ENCODE measurements around the gene MARS1.

The MARS1 gene

DNA sequence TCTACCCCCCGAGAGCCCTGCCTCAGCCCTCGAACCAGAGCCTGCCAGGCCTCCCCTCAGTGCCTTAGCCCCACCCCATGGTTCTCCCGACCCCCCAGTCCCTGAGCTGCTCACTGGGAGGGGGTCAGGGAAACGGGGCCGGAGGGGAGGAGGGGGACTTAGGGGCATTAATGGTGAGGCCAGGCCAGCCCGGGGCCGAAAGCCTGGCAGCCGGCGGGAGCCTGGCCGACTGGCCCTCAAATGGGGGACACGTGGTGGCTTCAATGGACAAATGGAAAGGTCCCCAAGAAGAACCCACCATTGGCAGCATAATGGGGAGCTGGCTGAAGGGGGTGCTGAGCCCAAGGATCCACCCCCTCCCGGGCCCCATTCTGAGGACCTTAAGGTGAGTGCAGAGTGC lies 40.3 kb downstream of the MARS1 start:
- DNase-seq, result no peak

DNA sequence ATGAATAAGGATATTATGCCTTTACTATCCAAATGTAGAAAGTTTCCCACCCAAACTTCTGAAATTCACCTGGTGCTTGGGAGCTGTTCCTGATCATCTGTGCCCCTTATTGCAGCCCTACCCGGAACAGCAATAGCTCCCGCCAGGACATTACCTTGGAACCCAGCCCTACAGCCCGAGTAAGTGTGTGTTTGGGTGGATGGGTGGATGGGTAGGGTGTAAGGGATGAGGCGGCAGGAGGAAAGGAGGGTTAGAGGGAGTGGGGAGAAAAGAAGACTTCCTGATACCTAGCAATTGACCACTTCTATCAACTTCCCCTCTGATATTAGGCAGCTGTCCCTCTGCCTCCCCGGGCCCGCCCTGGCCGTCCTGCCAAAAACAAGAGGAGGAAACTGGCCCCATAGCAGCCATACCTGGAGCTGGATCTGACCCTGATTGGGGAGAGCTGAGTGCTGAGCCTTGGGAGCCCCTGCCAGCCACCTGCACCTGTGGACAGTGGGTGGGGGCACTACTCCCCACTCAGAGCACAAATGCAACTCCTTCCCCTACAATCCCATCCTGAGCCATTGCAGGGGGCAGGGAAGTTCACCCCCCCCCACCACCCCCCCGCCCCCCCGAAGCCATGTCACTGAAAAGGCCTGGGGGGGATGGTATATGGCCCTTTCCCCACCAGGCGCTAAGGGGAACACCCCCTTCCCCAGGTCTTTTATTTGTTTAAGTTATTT lies 41.1 kb downstream of the MARS1 start:
- no peak for DNase-seq

DNA sequence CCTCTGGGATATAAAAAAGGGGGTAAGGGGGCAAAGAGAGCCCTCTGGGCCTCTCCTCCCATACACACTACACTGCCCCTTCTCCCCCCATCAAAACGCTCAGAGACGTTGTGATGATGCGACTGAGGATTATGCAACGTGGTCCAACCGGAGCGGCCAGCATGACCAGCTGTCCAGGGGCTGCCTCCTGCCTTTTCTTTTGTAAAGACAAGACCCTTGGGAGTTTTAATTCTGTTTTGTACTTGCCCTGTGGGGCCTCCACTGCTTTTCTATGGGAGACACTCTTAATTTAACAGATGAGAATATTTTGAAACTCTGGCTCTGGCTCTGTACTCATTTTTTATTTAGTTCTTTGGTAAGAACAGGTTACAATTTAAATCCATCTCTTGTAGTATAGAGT lies 42.0 kb downstream of the MARS1 start:
- DNase-seq, result no peak

DNA sequence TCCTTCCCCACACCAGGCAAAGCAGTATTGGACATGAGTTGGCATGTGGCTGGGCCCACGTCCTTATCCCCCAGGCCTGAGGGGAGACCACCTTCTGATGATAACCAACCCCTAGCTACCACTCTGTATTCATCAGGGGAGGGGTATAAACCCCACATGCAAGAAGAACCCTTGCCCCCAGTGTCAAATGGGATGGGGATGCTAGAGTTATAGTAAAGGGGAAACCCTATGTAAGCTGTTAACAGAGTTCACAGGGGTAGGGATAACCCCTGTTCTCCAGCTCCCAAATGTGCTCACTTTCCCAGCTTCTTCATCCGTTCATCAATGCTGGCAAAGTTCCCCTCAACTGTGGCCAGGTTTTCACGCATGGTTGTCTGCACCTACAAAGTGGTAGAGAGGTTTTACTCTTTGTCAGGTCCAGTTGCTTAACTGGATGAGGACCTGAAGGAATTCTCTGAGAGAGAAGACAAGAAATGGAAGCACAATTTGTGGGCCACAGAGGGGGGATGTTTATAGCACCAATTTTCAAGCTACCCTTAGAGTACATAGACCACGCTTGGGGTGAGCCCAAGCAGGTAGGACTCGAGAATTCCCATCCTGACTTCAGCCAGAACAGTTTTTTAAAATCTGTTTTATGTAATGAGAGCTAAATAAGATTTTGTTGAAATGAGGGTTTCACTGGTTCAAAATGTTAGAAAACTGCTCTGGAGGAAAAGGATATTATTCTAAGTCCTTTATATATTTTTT lies 42.7 kb downstream of the MARS1 start:
- DNase-seq, result no peak

DNA sequence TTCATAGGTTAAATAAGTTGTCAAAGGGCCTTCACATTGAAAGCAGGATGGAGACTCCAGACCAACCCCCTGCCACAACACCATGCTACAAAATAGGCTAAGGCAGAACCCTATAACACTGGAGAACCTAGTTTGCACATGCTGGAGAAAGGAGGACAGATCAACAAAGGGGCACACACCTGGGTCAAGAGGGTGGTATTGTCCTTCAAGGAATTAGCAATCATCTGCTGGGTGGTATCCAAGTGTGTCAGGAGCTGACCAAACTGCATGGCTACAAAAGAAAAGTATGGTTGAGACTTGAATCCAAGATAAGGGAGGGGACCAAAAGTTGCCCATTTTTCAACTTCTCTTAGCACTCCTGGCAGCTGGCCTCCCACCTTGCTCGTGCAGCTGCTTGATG lies 44.0 kb downstream of the MARS1 start:
- DNase-seq, result no peak

DNA sequence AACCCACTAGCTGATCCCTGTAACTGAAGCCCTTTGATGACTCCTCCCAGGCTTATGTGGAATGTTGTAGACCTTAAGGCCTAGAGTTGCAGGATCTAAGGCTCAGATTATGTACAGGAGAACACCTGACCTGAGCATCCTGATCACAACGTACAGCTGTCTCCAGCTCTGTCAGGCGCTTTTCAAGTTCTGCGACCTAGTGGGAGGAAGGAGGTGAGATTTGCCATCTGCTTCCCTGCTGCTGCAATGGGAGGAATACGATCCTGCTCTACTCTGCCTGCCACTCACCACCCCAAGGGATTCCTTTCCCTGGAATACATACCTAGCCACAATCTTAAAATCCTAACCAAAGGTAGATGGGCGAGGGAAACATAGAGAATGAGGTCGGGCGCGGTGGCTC lies 45.2 kb downstream of the MARS1 start:
- DNase-seq, result no peak

DNA sequence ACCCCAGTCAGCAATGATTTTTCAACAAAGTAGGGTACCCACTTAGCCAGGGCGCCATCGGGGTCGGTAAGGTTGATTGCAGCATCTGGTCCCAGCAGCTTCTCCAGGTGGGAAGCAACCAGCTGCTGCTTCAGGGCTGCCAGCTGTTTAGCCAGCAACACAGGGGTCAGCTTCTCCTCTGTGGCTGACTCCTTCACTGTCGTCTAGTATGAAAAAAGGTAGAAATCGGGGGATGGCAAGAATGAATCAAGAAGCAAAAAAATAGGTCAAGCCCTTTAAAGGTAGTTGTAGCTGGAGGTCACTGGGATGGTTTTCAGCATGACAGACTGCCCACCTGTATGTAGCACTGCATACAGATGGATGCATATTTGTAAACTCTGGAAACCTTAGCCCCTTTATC lies 46.4 kb downstream of the MARS1 start:
- DNase-seq, result no peak

DNA sequence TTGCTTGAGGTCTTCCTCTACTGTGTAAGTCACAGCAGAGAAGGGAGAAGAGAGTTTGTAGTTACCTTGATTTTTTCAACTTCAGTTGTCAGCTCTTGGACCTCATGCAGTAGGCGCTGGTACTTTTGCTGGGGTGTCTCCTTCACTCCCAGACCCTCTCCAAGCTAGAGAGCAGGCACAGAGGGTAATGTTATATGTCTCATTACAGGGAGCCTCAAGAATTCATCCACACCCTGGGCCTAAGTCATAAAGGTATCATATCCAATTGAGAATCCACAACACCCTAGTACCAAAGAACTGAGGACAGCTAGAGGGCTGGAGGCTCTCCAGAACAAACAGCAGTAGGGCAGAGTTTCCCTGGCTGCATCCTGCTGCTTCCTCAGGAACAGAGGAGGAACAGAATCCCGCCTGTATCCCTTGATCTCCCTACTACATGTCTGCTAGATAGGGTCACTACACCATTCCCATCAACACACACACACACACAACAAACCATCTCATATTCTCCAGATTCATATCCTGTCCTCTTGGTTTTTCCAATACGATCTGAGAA lies 47.2 kb downstream of the MARS1 start:
- no peak for DNase-seq

DNA sequence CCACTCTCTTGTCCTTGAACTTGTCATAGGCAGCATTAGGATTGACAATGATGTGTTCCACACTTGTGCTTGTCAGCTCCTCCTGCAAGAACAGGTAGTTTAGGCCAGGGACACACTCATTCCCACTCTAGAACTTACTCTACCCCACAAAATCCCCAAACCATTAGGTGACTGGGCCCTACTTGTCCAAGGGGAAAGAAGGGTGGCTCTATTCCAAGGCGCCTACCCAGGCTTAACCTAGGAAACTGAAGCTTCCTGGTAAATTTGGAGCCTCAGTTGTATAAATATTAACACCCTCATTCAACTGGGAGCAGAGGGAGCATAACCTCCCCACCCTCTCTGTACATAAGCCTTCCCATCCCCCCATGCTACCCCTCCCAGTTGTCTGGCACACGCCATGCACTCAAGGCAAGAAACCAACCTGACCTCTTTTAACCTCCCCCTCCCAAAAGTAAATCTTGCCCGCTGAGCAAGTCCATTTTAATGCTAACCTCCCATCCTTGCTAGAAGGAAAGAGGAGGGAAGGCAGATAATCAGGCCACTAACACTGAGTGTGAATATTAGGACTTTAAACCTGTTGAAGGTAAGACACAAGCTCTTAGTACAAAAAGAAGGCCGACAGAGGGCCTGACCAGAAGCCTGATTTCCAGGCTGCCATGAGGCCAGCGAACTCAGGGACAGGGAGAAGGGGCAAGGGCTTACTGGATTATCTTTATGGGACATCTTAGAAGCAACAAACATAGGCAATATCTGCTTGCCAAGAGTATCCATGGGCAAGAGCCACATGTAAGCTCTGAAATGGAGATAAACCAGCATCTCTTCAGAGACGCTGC lies 48.1 kb downstream of the MARS1 start:
- DNase-seq, result no peak

DNA sequence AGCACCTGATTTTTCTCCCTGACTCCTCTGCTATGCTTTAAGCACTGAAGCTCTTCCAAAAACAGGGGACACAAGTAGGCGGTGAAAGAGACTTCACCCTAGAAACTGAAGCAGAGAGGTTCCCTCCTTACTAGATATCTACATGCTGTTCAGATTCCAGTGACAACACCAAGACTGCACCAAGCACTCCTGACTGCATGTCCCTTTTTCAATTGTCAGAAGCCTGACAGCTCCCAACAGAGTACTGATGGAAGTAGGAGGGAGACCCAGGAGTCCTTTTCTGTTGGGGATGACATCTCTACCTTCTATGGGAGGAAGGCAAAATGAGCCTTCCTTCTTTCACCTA lies 48.7 kb downstream of the MARS1 start:
- no peak for DNase-seq

DNA sequence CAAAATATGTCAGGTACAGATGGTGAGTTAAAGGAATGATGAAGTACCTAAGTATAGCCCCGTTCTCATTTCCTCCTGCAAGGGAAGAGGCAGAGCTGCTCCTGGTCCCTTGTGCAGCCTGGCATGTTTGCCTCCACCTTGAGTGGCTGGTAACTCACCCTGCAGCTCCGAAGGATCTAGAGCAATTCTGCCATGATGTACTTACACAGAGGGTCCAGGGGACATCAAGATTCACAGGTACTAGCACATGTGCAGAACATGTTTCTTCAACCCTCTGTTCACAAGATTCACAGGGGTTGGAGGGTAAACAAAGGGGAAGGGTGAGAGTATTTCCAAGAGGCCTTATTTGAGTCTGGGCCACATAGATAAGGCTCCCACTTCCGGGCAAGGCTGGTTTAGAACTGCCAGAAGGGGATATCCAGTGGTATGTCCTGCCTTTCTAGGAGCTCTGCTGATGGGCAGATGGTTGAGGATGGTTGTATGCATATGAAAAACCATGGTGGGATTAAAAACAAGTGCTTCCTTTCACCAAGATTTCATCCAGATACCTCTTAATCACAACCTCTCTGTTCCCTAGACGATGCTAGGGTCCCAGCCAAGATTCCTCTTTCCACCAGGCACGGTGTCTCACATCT lies 51.4 kb downstream of the MARS1 start:
- DNase-seq, result no peak

DNA sequence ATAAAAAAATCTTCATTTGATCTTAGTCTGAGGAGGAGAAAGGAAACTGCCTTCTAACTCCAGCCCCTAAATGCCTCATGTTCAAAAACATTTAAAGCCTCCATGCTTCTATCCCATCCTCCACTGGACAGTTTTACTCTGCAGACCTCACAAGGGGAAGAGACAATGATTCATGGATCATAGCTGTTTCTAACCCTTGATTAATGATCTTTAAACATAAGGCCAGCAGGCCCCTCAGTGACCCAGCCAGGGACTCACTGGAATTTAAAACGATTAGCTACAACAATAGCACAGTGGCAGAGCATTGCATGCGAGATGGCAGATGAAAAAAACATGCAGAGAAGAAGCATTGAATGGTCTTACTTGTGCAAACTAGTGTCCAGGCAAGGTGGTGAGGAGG lies 53.1 kb downstream of the MARS1 start:
- DNase-seq, result no peak

DNA sequence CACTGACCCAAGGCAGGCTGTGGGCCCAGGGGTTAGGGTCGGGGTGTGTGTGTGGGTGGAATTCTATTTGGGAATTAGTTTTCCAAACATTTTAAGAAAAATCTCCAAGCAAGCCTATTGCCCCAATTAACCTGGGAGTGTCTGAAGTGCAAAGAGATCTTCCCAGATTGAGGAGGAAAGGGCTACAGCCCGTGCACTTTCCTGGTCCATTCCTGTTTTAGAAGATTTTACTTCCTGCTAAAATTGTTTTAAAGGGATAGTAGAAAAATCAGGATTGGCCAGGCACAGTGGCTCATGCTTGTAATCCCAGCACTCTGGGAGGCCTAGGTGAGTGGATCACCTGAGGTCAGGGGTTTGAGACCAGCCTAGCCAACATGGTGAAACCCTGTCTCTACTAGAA lies 53.8 kb downstream of the MARS1 start:
- no peak for DNase-seq

DNA sequence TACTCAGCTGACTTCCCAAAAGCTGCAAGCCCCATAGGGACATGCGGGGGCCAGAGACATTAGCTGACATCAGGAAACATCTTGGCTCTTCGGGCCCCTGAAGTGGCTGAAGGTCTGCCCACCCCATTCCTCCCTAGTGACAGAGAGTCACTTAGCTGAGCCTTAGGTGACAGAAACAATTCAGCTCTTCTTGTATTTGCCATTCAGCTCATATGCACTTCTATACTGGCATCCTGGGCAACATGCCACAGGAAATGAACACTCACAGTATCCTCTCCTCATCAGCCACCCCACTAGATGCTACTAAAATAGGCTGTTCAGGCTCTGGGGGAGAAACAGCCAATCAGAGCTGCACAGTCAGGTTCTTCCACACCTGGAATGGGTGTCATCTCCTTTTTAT lies 55.7 kb downstream of the MARS1 start:
- peak in 1 of 51 donors; percentile 56 for DNase-seq

DNA sequence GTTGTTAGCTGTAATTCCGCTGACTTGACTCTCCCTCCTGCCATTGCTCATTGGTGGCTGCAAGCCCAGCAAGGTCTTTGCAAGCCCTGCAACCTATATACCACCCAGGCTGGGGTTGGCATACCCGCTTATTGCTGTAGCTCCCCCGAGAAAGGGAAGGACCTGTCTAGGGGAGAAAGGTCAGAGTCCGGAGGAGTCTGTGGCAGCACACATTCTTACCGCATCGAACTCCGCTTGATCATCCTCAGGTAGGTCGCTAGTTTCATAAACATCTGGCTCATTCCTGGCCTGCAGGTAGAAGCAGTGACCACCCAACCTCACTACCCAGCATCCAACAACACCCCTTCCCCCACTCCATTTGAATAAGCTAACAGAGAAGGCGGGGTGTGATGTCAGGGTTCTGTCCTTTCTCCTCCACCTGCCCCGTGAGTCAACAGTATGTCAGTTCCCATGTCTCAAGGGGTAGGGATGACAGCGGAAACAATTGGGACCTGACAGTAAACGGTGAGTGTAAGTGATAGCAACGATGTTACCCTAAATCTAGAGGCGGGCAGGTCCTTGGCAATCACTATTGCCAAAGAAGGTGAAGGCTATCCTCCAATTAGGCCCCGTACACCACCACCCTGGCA lies 58.1 kb downstream of the MARS1 start:
- no peak for DNase-seq

DNA sequence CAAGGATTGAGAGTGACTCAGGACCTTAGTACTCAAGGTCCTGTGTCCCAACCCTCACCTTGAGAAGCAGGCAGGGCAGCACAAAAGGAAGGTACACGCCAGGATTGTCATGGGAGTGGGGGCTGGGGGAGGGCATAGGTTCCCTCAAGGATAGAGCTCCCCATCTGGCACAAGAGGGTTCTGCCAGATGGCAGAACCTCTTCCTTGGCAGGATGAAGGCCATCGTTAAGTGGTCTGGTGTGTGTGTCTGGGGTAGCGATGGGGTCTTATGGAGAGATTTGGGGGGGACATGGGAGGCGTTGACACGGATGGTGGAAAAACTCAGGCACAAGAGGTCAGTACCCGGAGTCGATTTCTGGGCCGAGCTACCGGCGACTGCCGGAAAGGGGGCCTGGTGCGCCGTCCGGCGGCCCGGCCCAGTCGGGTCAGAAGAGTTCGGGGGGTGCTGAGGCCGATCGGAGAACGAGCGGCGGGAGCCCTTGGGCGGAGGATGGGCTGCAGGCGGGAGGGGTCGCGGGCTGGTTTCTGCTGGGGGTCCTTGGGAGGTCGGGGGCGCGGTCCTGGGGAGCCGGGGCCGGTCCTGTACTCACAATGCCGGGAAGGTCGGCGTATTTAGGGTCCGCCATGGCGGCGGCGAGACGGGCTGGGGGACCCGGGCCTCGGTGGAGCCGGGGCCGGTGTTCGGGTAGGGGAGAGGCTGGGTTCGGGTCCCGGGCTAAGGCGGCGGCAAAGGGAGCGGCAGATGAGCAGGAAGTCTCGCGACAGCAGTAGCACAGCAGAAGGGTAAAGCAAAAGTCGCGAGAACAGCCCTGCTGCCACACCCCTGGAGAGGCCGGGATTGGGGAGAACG lies 58.8 kb downstream of the MARS1 start, which contains the start of gene DCTN2:
Gene DCTN2 (minus strand): TSS at position 755 of the 850 bp plus-strand sequence. CDS start 129 bp downstream, at position 626.
- peak; percentile 34 to 97 (median 90) for DNase-seq

DNA sequence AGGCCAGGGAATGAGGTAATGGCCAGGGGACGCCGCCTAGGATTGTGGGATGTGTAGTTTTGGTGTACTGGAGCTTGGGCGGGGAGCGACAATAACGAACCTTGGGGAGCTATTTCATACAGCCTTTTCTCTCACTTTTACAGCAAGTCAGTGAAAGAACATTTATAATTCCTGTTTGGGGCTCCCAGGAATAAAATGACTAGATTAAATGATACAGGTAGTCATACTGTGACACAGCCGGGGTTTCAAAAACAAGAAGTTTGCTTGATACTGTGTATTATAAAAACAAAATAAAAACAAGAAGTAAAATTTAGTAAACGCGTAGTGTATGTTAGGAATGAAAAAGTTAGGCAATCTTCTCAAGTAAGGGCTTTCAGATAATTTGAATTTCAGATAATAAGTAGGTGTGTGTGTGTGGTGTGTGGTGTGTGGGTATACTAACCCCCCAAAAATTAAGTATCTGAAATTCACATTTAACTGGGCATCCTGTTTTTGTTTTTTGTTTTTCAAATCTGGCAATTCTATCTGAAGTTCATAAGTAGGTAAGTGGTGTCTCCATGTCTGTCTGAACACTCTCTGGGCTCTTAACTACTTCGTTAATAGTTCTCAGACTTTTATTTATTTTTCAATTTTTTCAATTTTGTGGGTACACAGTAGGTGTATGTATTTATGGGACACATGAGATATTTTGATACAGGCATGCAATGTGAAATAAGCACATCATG lies 59.6 kb downstream of the MARS1 start:
- DNase-seq, result no peak

DNA sequence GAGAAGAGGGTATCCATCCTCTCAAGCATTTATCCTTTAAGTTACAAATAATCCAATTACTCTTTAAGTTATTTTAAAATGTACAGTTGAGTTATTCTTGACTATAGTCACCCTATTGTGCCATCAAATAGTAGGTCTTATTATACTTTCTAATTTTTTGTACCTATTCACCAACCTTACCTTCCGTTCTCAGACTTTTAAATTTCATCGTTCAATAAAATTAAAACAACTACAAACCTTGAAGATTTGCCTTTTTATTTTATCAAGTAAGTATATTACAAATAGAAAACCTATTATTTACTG lies 60.1 kb downstream of the MARS1 start:
- DNase-seq, result no peak

DNA sequence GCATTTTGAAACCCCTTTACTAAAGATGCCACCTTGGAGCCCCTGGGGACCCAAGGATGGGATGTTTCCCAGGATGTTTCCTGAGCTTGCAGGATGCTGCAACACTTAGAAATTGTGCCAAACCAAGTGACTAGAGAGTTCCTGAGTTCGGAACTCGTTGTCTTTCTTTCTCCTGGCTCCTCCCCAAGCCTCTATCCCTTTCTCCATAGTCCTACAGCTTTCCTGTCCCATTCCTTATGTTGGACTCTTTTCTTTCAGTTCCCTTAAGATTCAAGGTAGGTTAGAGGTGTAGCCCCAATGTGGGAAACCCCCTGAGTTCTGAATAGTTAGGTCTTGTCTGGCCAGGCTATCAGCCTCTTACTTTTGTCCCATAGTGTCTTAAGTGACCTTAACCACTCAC lies 60.6 kb downstream of the MARS1 start:
- DNase-seq, result no peak

Measured in hypothalamus (tissue), 51 donors.